Pancreas (tissue), 10 donors: ENCODE results near the gene XKR7. TPM values are rescaled to one million over a fixed set of nuclear protein-coding genes. Genes with fewer than 3 reads are reported as not detected.

ENCODE experiments used
- ATAC-seq, 4 donors: fragments of 200-7000 bp; cut with Tn5 transposase; one replicate each; pipeline versions ENCODE4 v1.8.0 to v1.9.1; 2020; ENCODE audit warnings: mild to moderate bottlenecking in 4 of 4, moderate library complexity in 4 of 4
- DNase-seq, 6 donors: peaks; one replicate each; pipeline ENCODE4 v3.0.0-alpha.2; 2020
- FAIRE-seq: peaks from 2 replicates; lab custom pipeline; 2012; peaks lifted over from hg19 to GRCh38; lab: Jason Lieb, UNC
- H3K27ac ChIP-seq, 4 donors: fragments of 200-600 bp; sonication (generic); 1 replicate in 3 of 4; 2 replicates in 1 of 4; pipeline versions ENCODE4 v1.5.0 to v1.8.0; 2020
- H3K27me3 ChIP-seq, 4 donors: fragments of 200-600 bp; one replicate each; pipeline ENCODE4 v1.8.0; 2021
- H3K36me3 ChIP-seq, 3 donors: fragments of 200-600 bp; sonication (generic) in 1 of 3; one replicate each; pipeline versions ENCODE4 v1.5.0 to v1.8.0; 2020 to 2021
- H3K4me1 ChIP-seq, 3 donors: fragments of 200-600 bp; one replicate each; pipeline ENCODE4 v1.8.0; 2021
- H3K4me3 ChIP-seq, 4 donors: fragments of 200-600 bp; sonication (generic) in 2 of 4; one replicate each; pipeline versions ENCODE4 v1.5.0 to v1.8.0; 2020 to 2021
- H3K9me3 ChIP-seq, 4 donors: fragments of 200-600 bp; one replicate each; pipeline ENCODE4 v1.8.0; 2021
- CTCF ChIP-seq, 4 donors: fragments of 200-600 bp; sonication (generic) in 3 of 4; IDR thresholded peaks; one replicate each; pipeline versions ENCODE4 v1.5.0 to v1.8.0; 2021; ENCODE audit warnings: antibody characterized with exemption in 4 of 4
- WGBS, 2 donors: extraction: QIAGEN DNeasy Blood & Tissue Kit; methylation state at CpG; one replicate each; pipeline ENCODE4 v1.1.7; 2013; 5-methylcytosine and 5-hydroxymethylcytosine counted together
- intact Hi-C, 3 donors: fragments of 100-400 bp; cut with DNase I; formaldehyde crosslinking; loops; one replicate each; pipeline versions ENCODE4 v1.11.1 to v1.14.2; 2022
- polyA plus RNA-seq, 2 donors: library from polyadenylated mRNA; stranded (reverse); fragments of 200-250 nt; gene quantifications; one replicate each; pipeline ENCODE4 v1.2.3, GENCODE V29; 2013
- total RNA-seq, 6 donors: library from RNA; stranded (reverse); fragmentation: NEBNext Ultra II Directional in 4 of 6; extraction: Animal tissue kit (Norgen Biotek cat#: 25700) in 4 of 6; gene quantifications; one replicate each; pipeline versions ENCODE4 v1.2.1 to v1.2.4, GENCODE V29; 2021 to 2023
- donor health status: healthy with polysubstance abuse.
- donor health status: DM: no; HTN: no; CAD: no; lungs with moderate emphysema.
- donor health status: DM: no; HTN: no; CAD: no.
- donor health status: control.
- donor health status: control.
- donor health status: Bipolar disorder and iron deficiency.
- donor health status: DM: yes; HTN: yes; CAD: no.
- donor health status: DM: no; HTN: no; CAD: no.
- donor health status: DM: no; HTN: no; CAD: no.
- donor health status: DM: yes; HTN: yes; CAD: no.

Gene XKR7
- total and polyA plus RNA-seq, 8 donors, result 0.05 to 1.2 (median 0.33) TPM

GRCh38 chr20:31949877-31950646 is 17.9 kb upstream of the XKR7 start:
- H3K36me3 ChIP-seq, result peaks cover 6 to 32% (median 20%) of the 10 kb centered on the region in 3 donors
- TF ChIP-seq CTCF (IDR thresholded peaks at IDR 0.05), result no peak
- ATAC-seq (no peak), DNase-seq (no peak), FAIRE-seq (no peak)
- no peaks in the 10 kb centered on the region for H3K9me3 ChIP-seq
- H3K27me3 ChIP-seq, result no peaks in the 10 kb centered on the region
- 61 to 63% methylated on average over 9 of the region's 9 CpGs for WGBS, 2 donors
- H3K27ac ChIP-seq, result no peak overlapping the region
- peaks cover 0 to 11% (median 5%) of the 10 kb centered on the region in 3 donors for H3K4me1 ChIP-seq
- H3K4me3 ChIP-seq, result peak overlapping the region in 1 of 4 donors; percentile 97
- intact Hi-C loops, result loop anchor here in 2 of 3 donors (5.0 kb wide), 2 partner anchors 98 to 103 kb away; partner anchors contain the start of gene FOXS1 (in 1 of the 2)

- FAIRE-seq, result no peak
- Histone ChIP-seq H3K27ac (peak overlapping the region in 1 of 4 donors; percentile 40), H3K4me1 (peaks cover 0 to 11% (median 5%) of the 10 kb centered on the region in 3 donors), H3K27me3 (no peaks in the 10 kb centered on the region), H3K4me3 (peak overlapping the region; percentile 90 to 97 (median 93)), H3K36me3 (peaks cover 6 to 22% (median 17%) of the 10 kb centered on the region in 3 donors), H3K9me3 (no peaks in the 10 kb centered on the region)
- DNase-seq, result no peak
- no peak for TF ChIP-seq CTCF (IDR thresholded peaks at IDR 0.05)
- intact Hi-C loops, result loop anchor here in 2 of 3 donors (5.0 kb wide), 2 partner anchors 99 to 104 kb away; partner anchors contain the start of gene FOXS1 (in 1 of the 2)
- WGBS, 2 donors, result 4% methylated on average over 6 of the region's 6 CpGs
- ATAC-seq, result no peak
These were observed 16.8 kb upstream of the XKR7 start for GRCh38 chr20:31951203-31951529.

DNA sequence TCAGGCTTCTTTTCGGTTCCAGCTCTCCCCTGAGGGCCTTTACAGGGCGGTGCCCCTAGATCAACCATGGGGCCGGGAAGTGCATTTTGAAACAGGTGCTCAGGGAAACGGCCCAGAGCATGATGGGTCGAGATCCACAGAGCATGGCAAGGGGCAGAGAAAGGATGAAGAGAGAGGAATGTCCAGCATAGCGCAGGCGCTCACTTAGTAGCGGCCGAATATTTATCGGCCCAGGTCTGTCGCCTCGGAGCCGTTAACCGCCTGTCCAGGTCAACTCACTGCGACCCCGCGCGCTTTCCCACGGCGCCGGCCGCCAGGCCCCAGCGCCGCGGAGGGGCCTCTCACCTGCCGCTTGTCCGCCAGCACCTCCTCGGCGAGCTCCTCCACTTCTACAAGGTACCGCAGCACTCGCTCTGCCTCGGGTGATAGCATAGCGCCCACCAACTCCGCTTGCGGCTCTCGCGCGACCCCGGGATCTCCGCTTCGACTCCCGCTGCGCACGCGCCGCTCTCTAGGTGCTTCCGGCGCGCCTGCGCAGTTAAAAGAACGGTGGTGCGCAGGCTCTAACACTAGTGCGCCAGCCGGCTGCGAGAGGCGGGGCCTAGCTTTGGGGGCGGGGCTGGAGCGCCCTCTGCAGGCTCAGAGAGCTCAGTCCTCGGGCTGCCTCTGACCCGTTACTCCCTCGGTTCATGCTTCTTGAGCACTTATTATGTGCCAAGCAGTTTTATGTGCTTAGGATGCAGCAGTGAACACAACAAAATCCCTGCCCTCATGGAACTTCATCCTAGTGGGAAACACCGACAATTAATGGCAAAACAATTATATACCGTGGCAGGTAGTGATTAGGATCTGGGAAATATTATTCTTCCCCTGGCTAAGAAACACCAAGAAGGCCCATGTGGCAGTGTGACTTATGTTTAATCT is 16.2 kb upstream of the XKR7 start, which contains the start of gene PDRG1:
PDRG1 (minus strand) TSS at position 517 of the 924 bp plus-strand sequence; CDS start at position 432, 85 bp downstream.
- 0 to 1% methylated on average over 55 to 63 of the region's 63 CpGs for WGBS, 2 donors
- peaks cover 0 to 11% (median 5%) of the 10 kb centered on the region in 3 donors for H3K4me1 ChIP-seq
- ATAC-seq, result peak; percentile 99 to 100 (median 100)

More for the DNA sequence above, 16.2 kb upstream of the XKR7 start, which contains the start of gene PDRG1:
- Histone ChIP-seq H3K27me3 (no peaks in the 10 kb centered on the region), H3K27ac (peak within 1 kb of the TSS; percentile 40 to 62 (median 50)), H3K36me3 (peaks cover 6 to 17% (median 16%) of the 10 kb centered on the region in 3 donors), H3K9me3 (no peaks in the 10 kb centered on the region), H3K4me3 (peak within 1 kb of the TSS; percentile 90 to 97 (median 93))
- peak; percentile 86 to 90 (median 86) for TF ChIP-seq CTCF (IDR thresholded peaks at IDR 0.05)
- DNase-seq, result peak; percentile 90 to 99 (median 98)
- intact Hi-C loops, result loop anchor here in 2 of 3 donors (5.0 kb wide), 2 partner anchors 99 to 104 kb away; partner anchors contain the start of gene FOXS1 (in 1 of the 2)
- no peak for FAIRE-seq
